Measurements from ENCODE around the gene PRSS22.

The PRSS22 gene

DNA sequence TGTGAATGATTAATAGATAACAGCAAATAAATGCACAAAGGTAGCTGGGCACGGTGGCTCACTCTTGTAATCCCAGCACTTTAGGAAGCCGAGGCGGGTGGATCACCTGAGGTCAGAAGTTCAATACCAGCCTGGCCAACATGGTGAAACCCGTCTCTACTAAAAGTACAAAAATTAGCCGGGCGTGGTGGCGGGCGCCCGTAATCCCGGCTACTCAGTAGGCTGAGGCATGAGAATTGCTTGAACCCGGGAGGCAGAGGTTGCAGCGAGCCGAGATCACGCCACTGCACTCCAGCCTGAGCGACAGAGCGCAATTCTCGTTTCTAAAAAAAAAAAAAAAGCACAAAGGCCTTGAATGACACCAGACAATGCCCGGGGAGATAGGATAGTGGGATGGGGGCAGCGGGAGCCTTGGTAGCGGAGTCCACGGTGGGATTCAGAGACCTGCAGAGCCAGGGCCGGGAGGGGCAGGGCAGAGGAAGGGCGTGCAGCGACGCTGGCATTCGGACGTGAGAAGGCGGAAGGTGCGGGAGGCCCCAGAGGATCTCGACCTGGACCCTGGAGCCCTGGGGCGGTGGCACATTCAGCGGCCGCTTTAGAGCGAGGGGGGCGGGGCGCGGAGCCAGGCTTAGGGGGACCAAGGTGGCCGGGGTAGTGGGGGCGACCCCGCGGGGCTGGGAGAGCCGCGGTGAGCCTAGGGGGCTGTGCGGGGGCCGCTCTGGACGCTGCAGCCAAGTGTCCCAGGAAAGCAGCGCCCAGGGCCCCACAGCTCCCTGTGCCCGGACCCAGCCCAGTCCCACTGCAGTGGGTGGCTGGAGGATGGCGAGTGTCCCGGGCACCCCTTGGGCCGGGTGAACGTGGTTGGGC lies 24.0 kb upstream of the PRSS22 start:
- DNase-seq (ENCODE audit: low read depth, low spot score) = peak; percentile 51

DNA sequence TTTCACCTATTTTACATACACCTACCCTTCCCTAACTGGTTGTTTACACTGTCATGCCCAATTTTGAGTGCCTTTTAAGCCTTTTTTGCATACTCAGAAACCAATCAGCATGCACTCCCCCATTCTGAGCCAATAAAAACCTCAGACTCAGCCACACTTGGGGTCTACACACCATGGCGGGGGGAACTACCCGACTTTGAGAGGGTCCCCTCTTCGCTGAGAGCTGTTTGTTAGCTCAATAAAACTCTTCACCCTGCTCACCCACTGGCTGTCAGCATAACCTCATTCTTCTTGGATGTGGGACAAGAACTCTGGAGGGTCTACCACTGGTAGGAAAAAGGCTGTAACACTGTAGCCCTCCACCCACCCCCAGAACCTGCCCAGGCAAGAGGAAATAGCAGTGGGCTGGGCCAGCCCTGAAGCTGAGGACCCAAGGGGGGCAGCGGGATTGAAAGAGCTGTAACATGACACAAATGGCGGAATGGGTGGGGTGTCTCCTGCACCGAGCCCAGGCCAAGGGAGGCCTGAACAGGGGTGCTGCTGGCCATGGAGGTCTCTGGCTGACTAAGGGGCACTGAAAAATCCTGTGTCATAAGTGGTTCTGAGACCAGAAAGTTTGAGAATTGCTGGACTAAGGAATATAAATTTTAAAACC lies 22.0 kb upstream of the PRSS22 start:
- DNase-seq (ENCODE audit: low read depth, low spot score) = no peak

DNA sequence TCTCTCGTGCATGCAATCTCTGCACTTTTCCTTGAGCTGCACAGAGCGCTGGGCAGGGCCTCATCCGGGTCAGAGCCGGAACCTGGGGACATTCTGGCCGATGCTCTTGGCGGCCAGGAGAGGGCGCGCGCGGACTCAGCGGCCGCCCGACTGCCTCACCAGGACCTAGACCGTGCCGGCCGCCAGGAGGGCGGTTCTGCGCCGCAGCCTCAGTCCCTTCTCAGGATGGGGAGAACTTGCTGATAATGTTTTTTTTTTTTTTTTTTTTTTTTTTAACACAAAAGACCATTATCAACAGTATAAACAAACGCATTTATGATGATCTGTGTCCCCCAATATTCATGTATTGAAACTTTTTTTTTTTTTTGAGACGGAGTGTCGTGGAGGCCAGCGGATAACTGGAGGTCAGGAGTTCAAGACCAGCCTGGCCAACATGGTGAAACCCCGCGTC lies 17.0 kb upstream of the PRSS22 start:
- peak; percentile 82 for DNase-seq (ENCODE audit: low read depth, low spot score)

DNA sequence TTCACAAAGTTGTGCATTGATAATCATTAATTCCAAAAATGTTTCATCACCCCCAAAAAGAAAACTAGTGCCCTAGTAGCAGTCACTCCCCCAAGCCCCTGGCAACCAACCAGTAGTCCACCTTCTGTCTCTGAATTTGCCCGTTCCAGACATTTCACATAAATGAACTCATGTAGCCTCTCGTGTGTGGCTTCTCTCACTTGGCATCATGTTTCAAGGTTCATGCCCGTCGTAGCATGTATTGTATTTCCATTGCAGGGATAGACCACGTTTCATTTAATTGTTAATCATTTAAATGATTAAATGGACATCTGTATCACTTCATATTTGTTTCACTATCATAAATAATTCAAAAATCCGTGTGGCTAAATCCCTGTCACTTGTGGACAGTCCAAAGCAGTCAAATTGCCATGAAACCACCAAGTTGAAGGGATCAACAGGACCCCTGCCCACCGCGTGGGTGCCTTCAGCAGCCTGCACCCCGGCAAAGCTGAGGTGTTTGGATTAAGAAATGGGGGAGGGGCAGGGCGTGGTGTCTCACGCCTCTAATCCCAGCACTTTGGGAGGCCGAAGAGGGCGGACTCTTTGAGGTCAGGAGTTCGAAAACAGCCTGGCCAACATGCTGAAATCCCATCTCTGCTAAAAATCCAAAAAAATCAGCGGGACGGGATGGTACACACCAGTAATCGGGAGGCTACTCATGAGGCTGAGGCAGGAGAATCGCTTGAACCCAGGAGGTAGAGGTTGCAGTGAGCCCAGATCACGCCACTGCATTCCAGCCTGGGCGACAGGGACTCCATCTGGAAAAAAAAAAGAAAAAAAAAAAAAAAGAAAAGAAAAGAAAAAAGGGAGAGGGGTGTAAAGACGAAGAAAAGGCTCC lies 16.3 kb upstream of the PRSS22 start:
- no peak for DNase-seq (ENCODE audit: low read depth, low spot score)

DNA sequence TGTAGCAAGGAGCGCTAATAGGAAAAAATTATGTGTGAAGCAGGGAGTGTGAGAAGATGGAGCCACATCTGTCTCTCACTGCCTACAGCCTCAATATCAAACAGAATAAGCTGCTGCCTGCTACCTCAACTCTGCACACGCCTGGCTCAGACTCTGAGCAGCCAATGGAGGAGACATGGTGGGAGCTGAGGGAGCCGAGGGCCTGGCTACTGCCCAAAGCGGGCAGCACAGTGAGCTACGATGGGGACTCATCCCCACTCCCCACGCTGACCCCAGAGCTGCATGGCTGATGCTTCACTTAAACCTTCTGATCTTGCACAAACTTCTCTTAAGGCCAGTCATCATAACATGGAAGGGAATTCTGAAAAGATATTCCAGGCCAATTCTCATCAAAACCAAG lies 14.0 kb upstream of the PRSS22 start:
- DNase-seq (ENCODE audit: low read depth, low spot score) = no peak

DNA sequence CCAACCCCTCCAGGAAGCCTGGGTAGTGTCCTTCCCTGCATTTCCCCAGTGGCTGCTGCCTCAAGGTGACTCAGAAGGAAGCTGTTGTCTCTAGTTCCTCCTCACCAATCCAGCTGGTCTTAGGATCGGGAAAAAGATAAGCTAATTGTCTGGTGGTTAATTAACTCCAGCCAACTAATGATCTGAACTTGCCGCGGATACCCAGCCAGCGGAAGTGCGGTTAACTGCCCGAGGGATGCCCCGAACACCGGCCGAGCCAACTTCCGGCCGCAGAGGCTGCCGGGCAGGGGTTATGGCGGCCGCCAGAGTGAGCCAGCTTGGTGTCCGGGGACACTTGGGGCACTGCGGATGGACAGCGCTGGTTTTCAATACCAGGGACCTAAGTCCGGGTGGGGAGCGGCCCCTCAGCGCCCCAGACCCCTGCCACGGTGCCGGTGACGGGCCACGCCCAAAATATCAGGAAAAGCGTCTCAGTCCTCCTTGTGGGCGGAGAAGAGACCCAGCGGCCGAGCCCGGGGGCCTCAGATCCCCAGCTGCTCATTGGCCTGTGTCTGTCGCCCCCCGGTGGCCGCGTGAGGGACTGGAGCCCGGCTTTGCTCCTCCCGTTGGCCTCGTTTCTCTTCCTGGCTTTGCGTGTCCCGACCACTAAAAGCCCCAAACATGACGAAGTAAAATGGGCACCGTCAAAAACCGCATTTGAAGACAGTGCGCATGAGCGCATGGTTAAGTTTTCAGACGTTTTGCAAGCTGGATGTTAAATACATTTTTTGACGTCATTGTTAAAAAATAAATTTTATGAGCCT lies 10.2 kb upstream of the PRSS22 start:
- peak; percentile 98 for DNase-seq (ENCODE audit: low read depth, low spot score)

DNA sequence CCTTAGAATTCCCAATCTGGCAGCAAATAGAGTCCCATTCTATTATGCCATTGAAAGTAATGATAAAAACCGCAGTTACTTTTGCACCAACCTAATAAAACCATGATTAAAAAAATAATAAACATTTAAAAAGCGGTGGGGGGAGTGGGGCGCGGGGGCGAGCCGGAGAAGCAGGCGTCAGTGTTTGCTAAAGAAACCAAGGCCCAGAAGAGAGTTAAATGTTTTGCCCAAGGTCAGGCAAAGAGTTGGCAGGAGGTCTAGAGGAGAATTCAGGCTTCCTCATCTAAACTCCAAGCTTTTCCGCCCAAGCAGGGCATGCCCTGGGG lies 9.7 kb upstream of the PRSS22 start:
- DNase-seq (ENCODE audit: low read depth, low spot score) = no peak

DNA sequence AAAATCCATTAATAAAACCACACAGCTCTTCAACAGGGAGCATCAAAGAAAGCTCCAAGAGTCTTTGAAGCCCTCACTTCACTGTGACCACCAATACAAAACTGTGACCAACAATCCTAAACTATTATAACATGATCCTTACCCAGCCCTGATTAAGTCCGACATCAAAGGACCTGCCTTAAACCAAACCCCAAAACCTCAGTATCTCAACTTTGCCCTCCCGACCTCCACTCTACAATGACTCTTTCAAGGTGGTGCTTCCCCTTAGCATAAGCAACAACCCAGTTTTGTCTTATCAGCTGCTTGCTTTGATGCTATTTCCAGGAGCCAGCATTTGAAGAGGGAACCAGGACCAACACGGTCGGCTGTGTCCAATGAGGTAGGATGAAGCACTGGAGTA lies 8.5 kb upstream of the PRSS22 start:
- DNase-seq (ENCODE audit: low read depth, low spot score) = no peak

DNA sequence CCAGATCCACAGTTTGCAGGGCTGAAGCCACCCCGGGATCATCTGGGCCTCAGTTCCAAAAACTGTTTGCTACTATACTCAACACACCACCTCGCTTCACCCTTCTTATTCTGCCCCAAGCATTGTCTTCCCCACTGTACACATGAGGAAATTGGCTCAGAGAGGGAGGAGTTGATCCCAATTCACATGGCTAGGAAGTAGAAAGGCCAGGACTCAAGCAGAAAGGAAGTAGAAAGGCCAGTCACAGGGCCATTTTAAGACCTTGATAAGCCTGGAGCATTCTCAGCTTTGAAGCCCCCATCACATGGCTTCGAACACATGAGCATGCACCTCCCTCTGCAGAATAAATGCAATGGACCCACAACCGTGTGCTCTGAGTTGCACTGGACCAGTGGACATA lies 7.7 kb upstream of the PRSS22 start:
- DNase-seq (ENCODE audit: low read depth, low spot score) = no peak

DNA sequence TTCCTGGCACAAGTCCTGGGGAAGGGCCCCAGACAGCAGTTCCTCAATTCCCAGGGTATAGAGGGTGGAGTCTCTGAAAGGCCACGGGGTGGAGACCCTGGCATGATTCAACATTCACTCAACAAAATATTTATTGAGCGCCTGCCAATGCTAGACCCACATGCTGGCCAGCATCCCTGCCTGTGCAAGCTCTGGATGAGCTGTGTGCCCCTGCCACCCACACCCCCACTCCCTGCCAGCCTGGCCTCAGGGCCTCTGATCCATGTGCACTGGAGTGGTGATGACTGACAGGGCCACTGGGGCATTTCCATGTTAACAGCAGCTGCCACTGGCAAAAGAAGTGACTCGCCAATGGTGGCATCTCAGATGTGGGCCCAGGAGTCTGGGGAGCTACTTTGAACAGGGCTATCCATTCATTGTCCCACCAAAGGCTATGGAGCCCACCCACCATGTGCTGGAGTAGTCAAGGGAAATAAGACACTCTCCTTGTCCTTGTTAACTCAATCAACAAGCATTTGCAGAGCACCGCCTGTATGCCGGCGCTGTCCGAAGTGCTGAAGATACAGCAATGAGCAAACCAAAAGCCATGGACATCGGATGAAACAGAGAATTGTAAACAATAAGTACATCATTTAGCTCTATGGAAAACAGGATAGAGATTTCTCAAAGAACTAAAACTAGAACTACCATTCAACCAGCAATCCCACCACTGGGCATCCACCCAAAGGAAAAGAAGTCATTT lies 3.0 kb upstream of the PRSS22 start:
- peak; percentile 22 for DNase-seq (ENCODE audit: low read depth, low spot score)

DNA sequence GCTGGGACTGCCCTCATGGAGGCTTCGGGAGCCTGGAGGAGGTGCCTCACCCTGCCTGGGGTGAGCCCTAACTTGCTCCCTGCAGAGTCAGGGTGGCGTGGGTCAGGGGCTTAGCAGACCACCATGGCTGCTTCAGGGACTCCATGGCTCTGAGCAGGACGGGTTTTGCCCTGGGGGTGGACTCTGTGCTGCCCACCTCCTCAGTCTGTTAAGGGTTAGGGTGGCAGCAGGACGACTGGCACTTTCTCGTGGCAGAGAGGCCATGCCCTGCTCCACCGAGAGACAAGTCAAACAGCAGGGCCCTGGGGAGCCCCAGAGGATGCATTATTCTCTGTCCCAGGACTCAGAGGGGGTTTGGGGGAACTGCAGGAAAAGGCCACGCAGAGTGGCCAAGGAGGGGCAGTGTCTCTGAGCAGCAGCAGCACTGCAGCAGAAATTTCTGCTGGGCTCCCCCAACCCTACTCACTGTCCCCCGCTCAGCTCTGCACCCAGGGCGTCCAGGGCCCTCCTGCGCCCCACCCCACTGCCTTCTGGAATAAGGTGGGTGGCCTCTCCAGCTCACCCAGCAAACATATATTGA lies 1.8 kb upstream of the PRSS22 start:
- DNase-seq (ENCODE audit: low read depth, low spot score) = no peak

DNA sequence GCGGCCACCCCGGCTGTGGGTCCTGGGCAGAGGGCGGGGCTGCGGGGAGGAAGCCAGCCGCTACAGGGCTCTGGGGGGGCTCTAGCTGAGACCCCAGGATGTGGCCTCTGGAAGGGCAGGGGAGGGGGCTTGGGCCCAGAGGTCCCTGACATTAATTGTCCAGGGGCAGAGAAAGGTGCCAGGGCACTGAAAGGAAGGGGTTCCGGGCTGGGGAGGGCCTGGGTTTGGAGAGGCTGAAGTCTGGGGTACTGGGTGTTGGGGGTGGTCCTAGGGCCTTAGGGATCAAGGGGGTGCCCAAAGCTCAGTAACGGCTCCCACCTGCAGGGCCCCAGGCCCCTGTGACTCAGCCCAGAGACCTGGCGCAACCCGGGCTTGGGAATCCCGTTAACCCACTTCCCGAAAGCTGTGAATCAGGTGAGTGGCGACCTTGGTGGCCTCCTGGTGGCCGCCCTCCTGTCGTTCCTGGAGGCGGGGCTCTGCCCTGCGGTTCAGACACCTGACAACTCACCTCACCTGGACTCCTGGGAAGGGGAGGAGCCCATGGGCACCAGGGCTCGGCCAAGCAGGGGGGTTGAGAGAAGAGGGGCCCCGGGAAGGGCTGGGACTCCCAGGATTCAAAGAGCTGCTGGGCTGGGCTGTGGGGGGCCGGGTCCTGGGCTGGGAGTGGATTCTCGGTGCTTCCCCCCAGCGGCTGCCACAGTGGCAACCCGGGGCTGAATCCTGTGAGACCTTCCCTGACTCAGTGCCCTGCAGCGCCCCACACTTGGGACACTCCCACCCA lies 465 bp upstream of the PRSS22 start:
- DNase-seq (ENCODE audit: low read depth, low spot score) = no peak

DNA sequence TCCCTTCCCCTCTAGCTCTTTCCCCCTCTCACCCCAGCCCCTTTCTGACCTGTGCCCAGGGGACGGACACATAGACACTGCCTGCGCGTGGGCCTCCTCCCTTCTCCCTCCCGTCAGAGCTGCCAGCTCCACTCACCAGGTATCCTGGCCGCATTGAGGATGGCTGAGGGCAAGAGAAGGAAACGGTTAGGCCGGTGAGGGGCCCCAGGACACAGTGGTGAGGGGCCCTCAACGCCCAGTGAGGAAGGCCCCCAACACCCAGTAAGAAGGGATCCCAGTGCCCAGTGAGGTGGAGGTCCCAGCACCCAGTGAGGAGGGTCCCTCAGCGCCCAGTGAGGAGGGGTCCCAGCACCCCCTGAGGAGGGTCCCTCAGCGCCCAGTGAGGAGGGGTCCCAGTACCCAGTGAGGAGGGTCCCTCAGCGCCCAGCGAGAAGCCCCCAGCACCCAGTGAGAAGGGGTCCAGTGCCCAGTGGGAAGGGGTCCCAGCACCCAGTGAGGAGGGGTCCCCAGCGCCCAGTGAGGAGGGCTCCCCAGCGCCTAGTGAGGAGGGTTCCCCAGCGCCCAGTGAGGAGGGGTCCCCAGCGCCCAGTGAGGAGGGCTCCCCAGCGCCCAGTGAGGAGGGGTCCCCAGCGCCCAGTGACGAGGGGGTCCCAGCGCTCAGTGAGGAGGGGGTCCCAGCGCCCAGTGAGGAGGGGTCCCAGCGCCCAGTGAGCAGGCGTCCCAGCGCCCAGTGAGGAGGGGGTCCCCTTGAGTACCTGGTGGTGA lies 1.1 kb downstream of the PRSS22 start:
- no peak for DNase-seq (ENCODE audit: low read depth, low spot score)

DNA sequence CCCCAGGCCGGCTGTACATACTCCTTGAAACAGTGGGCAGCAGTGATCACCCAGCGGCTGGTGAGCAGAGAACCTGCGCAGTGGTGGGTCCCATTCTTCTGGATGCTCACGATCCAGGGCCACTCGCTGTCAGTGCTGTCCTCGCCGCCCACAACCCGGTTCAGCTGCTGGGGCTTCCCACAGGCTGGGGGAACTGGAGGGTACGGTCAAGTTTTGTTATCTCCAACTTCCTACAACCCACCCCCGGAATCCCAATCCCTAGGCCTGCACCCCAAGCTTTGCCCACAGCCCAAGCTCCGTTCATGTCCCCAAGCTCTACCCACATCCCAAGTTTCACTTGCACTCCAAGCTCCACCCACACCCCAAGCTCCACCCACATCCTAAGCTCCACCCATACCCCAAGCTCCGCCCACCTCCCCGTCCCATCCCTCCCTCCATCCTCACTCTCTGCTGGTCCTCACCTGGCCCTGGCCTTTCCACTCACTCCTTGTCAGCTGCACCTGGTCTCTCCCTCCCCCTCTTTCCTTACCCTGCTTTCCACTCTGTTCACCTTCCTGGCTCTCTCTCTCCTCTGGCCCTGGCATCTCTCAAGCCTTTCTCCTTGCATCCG lies 1.8 kb downstream of the PRSS22 start:
- DNase-seq (ENCODE audit: low read depth, low spot score) = no peak

DNA sequence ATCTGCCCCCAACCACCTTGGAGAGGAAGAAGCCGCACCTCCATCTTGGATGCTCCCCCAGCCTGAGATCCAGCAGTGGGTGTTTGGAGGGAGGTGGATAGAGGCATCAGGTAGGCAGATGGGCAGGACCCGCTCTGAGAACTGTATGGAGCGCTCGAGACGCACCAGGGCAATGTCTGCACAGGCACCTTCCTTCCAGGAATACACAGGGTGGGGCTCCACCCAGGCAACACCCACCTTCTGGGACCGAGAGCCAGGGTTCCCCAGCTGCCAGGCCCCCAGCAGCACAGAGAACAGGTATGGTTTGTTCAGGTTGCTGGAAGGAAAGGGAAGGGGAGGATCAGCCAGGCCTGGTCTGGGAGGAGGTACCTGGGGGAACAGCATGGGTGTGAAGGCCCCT lies 2.4 kb downstream of the PRSS22 start:
- DNase-seq (ENCODE audit: low read depth, low spot score) = no peak

DNA sequence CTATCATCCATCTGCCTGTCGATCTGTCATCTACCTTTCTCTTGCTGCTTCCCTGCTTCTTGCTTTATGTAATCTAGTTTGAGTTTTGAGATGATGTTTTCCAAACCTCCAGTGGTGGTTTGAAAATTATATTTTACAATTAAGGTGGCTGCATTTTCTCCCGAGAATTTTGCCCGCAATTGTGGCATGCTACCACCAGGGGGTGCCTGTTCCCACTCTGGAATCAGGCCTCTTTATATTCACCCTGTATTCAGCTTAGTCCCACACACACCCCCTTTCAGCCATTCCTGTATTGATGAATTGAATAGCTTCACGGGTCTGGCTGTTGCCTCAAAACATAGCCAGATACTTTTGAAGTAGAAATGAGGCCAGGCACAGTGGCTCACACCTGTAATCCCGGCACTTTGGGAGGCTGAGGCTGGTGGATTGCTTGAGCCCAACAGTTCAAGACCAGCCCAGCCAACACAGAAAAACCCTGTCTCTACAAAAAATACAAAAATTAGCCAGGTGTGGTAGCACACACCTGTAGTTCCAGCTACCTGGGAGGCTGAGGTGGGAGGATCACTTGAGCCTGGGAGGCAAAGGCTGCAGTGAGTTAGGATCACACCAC lies 3.2 kb downstream of the PRSS22 start:
- no peak for DNase-seq (ENCODE audit: low read depth, low spot score)

DNA sequence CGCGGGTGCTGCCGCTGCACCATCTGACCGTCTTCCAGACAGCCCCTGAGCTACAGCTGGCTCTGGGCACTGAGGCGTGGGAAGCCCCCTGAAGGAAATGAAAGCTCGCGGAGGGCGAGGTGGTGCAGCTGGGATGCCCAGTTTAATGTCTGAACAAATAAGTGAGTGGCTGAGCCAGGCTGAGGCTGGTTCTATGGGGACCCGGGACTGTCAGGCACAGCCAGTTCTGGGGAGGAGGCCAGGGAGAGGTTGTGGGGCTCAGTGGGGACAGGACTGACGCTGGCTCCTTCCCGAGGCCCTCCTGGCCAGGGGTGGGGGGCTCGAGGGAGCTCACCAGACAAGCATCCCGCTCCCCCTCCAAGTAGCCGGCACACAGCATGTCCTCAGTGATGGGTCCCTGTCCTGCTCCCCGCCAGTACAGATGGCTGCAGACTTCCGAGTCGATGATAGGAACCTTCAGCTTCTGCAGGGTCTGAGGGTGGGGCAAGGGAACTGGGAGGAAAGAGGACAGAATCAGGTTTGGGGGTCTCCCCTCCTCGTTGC lies 4.4 kb downstream of the PRSS22 start:
- no peak for DNase-seq (ENCODE audit: low read depth, low spot score)
